PC-3 (cell line): ENCODE data around the gene FGFR2. TPM values are rescaled to one million over a fixed set of nuclear protein-coding genes. Genes with fewer than 3 reads are reported as not detected.

Experiments used
- ATAC-seq: fragments of 200-7000 bp; cut with Tn5 transposase; 2 replicates; pipeline ENCODE4 v1.9.1; 2020; ENCODE audit warnings: mild to moderate bottlenecking, moderate library complexity
- BruUV-seq: library from RNA; stranded (reverse); fragments of 400-500 nt; replicated peaks from 2 replicates; lab custom pipeline; 2021; lab: Mats Ljungman, UMichigan
- CTCF ChIA-PET: fragments of 300-600 bp; sonication (Branson Sonifier 250); formaldehyde crosslinking; loops from one replicate; lab custom pipeline; 2022; ENCODE audit warnings: antibody characterized with exemption; lab: Charles Lee
- POLR2A ChIA-PET: fragments of 300-600 bp; sonication (Branson Sonifier 250); formaldehyde crosslinking; loops from one replicate; lab custom pipeline; 2022; ENCODE audit warnings: antibody characterized with exemption; ENCODE audit not compliant: unreplicated experiment; lab: Charles Lee
- DNase-seq: peaks from one replicate; pipeline ENCODE4 v3.0.0-alpha.2; 2015
- H2AFZ ChIP-seq: fragments of 300-600 bp; sonication (generic); 2 replicates; pipeline ENCODE4 v1.6.0; 2016; ENCODE audit warnings: antibody characterized with exemption, low read length
- H3F3A ChIP-seq: fragments of 300-600 bp; sonication (generic); one replicate; pipeline ENCODE4 v1.6.0; 2017; ENCODE audit warnings: antibody characterized with exemption, low read length, control low read depth, mild to moderate bottlenecking; ENCODE audit not compliant: unreplicated experiment
- H3K27ac ChIP-seq: fragments of 300-600 bp; sonication (generic); 2 replicates; pipeline ENCODE4 v1.5.1; 2016; ENCODE audit warnings: mild to moderate bottlenecking, low read length
- H3K27me3 ChIP-seq: fragments of 300-600 bp; sonication (generic); 2 replicates; pipeline ENCODE4 v1.6.1; 2016; ENCODE audit warnings: low read length, mixed read lengths
- H3K36me3 ChIP-seq: fragments of 300-600 bp; sonication (generic); 2 replicates; pipeline ENCODE4 v1.6.1; 2016; ENCODE audit warnings: low read depth, mixed run types, low read length, mixed read lengths
- H3K4me1 ChIP-seq: fragments of 300-600 bp; sonication (generic); 2 replicates; pipeline ENCODE4 v1.5.1; 2016; ENCODE audit warnings: low read length; ENCODE audit not compliant: insufficient read depth
- H3K4me2 ChIP-seq: fragments of 300-600 bp; sonication (generic); 2 replicates; pipeline ENCODE4 v1.6.0; 2016; ENCODE audit warnings: low read length
- H3K4me3 ChIP-seq: fragments of 300-600 bp; sonication (generic); 2 replicates; pipeline ENCODE4 v1.5.1; 2016; ENCODE audit warnings: mild to moderate bottlenecking, low read length, mixed read lengths
- H3K79me2 ChIP-seq: fragments of 300-600 bp; sonication (generic); 2 replicates; pipeline ENCODE4 v1.6.1; 2017; ENCODE audit warnings: low read length, mixed read lengths
- H3K9ac ChIP-seq: fragments of 300-600 bp; sonication (generic); 2 replicates; pipeline ENCODE4 v1.6.0; 2016; ENCODE audit warnings: mild to moderate bottlenecking, low read length
- H3K9me2 ChIP-seq: fragments of 300-600 bp; sonication (generic); replicated peaks from 2 replicates; pipeline ENCODE4 v1.6.1; 2016; ENCODE audit warnings: mixed run types, low read length, mixed read lengths
- H3K9me3 ChIP-seq: fragments of 300-600 bp; sonication (generic); 2 replicates; pipeline ENCODE4 v1.6.1; 2016; ENCODE audit warnings: low read length, mixed read lengths
- H4K20me1 ChIP-seq: fragments of 300-600 bp; sonication (generic); 2 replicates; pipeline ENCODE4 v1.6.1; 2016; ENCODE audit warnings: low read length, mixed read lengths
- EZH2 ChIP-seq: fragments of 300-600 bp; sonication (generic); IDR thresholded peaks from one replicate; pipeline ENCODE4 v1.6.1; 2017; ENCODE audit warnings: antibody characterized with exemption, mild to moderate bottlenecking, low read length; ENCODE audit not compliant: unreplicated experiment
- EZH2phosphoT487 ChIP-seq: fragments of 300-600 bp; sonication (generic); IDR thresholded peaks from 2 replicates; pipeline ENCODE4 v1.6.1; 2018; ENCODE audit warnings: mild to moderate bottlenecking, antibody characterized with exemption, low read length, borderline replicate concordance
- intact Hi-C: fragments of 100-400 bp; cut with micrococcal nuclease; formaldehyde crosslinking; loops from 2 replicates; pipeline ENCODE4 v1.9.0; 2023
- total RNA-seq: library from RNA; depleted of rRNA; stranded (reverse); fragments of >200 nt; gene quantifications from 2 replicates; pipeline ENCODE4 v1.2.3, GENCODE V29; 2014
- TF ChIP-seq, protein P1 (sequence below): fragments of 300-600 bp; sonication (generic); conservative IDR thresholded peaks from 2 replicates; pipeline ENCODE4 v1.5.1; 2017; ENCODE audit warnings: antibody characterized with exemption, low read depth, mild to moderate bottlenecking, low read length

FGFR2 gene
- total RNA-seq, 1 experiment from 2014 or later: 0.36 TPM

DNA sequence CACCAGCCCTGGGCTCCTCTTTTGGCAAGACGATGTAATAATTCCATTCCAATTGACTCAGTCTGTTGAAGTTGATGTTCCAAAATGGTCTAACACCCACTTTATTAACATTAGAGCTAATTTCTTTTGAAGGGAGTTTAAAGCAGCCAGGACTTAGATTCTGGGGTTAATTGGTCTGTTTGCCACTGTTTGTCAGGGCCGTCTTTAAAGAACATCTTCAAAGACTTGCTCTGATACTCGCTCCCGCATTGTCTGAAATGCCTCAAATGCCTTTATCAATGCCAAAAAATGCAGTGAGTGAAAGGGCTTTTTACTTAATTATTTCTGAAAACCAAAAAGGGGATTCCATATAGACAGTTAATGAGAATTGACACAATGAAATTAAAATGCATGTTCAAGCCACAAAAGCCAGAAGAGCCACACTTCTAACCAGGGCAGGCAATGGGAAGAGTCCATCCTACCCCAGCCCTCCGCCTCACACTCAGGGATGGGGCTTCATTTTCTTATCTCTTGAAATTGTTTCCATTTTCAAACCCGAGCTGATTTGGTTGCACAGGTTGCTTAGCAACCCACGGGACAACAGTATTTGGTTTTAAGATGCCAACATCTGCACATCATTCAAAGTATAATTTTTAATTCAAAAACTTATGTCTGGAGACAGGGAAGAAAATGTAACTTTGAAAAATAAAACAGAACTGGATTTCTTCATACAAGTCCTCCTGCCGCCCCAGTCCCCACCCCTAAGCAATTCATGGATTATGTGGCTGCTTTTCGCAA is 163.0 kb downstream of the FGFR2 start:
- ChIA-PET CTCF (no interaction called here), POLR2A (no interaction called here)
- H3K27me3 ChIP-seq: peaks cover 29% of the 10 kb centered on the region
- H3K9ac ChIP-seq: no peak overlapping the region
- H3F3A ChIP-seq: no peaks in the 10 kb centered on the region
- H3K4me1 ChIP-seq: no peaks in the 10 kb centered on the region
- no peaks in the 10 kb centered on the region for H3K36me3 ChIP-seq
- no peak overlapping the region for H3K4me2 ChIP-seq
- intact Hi-C loops: no loop called here
- no peaks in the 10 kb centered on the region for H3K9me2 ChIP-seq
- H3K4me3 ChIP-seq: no peak overlapping the region
- no TSS peak for BruUV-seq
- no peaks in the 10 kb centered on the region for H3K9me3 ChIP-seq
- TF ChIP-seq, protein P1, sequence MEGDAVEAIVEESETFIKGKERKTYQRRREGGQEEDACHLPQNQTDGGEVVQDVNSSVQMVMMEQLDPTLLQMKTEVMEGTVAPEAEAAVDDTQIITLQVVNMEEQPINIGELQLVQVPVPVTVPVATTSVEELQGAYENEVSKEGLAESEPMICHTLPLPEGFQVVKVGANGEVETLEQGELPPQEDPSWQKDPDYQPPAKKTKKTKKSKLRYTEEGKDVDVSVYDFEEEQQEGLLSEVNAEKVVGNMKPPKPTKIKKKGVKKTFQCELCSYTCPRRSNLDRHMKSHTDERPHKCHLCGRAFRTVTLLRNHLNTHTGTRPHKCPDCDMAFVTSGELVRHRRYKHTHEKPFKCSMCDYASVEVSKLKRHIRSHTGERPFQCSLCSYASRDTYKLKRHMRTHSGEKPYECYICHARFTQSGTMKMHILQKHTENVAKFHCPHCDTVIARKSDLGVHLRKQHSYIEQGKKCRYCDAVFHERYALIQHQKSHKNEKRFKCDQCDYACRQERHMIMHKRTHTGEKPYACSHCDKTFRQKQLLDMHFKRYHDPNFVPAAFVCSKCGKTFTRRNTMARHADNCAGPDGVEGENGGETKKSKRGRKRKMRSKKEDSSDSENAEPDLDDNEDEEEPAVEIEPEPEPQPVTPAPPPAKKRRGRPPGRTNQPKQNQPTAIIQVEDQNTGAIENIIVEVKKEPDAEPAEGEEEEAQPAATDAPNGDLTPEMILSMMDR: no peak
- TF ChIP-seq EZH2 (no peak), EZH2phosphoT487 (no peak)
- DNase-seq (no peak), ATAC-seq (no peak)
- no peak overlapping the region for H2AFZ ChIP-seq
- no peaks in the 10 kb centered on the region for H4K20me1 ChIP-seq
- H3K79me2 ChIP-seq: no peaks in the 10 kb centered on the region
- H3K27ac ChIP-seq: no peak overlapping the region

DNA sequence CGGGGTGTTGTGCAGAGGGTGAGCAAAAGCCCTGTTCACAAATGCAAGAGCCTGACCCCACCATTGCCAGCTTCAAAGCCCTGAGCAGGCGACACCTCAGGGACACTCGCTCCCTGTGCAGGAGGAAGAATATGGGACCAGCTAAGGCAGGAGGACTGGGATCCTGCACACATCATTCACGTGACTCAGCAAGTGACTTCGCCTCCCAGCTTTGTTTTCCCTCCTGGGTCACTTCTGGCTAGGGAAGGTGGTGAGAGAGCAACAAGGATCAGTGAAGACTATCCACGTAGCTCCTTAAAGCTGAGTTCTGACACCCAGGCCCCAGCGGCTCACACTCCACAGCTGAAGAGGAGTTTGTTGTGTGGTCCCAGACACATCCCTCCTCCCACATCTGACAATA is 164.3 kb downstream of the FGFR2 start:
- Histone ChIP-seq H3K9me3 (no peaks in the 10 kb centered on the region), H2AFZ (no peak overlapping the region), H3K9ac (no peak overlapping the region), H3K36me3 (no peaks in the 10 kb centered on the region), H3K79me2 (no peaks in the 10 kb centered on the region), H3K27ac (no peak overlapping the region), H3K4me3 (no peak overlapping the region), H3K27me3 (peaks cover 29% of the 10 kb centered on the region), H3K4me2 (no peak overlapping the region), H3K4me1 (no peaks in the 10 kb centered on the region), H3F3A (no peaks in the 10 kb centered on the region), H4K20me1 (no peaks in the 10 kb centered on the region), H3K9me2 (no peaks in the 10 kb centered on the region)
- TF ChIP-seq, protein P1: no peak
- no peak for TF ChIP-seq EZH2phosphoT487
- TF ChIP-seq EZH2: no peak
- ChIA-PET CTCF (no interaction called here), POLR2A (no interaction called here)
- no TSS peak for BruUV-seq
- ATAC-seq: no peak
- intact Hi-C loops: no loop called here
- no peak for DNase-seq

DNA sequence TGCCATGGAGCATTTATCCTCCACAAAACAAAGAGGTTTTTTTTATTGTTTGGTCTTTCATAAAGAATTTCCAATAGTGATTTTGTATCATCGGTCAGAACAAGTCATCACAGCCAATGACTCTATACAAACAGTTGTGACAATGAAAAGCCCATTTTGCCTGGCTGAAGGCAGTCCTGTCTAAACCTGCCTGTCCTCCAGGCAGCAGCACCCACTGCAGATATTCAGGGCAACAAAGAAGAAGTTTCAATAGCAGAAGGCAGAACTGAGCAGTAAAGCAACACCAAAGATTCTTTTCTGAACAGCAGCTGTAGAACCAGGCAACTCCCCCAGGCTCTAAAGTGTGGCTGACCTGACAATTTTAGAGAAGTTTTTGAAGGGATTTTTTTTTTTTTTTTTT is 169.4 kb downstream of the FGFR2 start:
- ChIA-PET POLR2A (no interaction called here), CTCF (no interaction called here)
- H2AFZ ChIP-seq: no peak overlapping the region
- H3K4me3 ChIP-seq: no peak overlapping the region
- intact Hi-C loops: no loop called here
- BruUV-seq: no TSS peak
- DNase-seq (no peak), ATAC-seq (no peak)
- H3K9me2 ChIP-seq: no peaks in the 10 kb centered on the region
- no peak overlapping the region for H3K27ac ChIP-seq
- no peaks in the 10 kb centered on the region for H3K9me3 ChIP-seq
- H3K9ac ChIP-seq: no peak overlapping the region
- H3K4me2 ChIP-seq: no peak overlapping the region
- H3K4me1 ChIP-seq: no peaks in the 10 kb centered on the region
- no peaks in the 10 kb centered on the region for H4K20me1 ChIP-seq
- no peaks in the 10 kb centered on the region for H3F3A ChIP-seq
- no peaks in the 10 kb centered on the region for H3K36me3 ChIP-seq
- peaks cover 21% of the 10 kb centered on the region; the same call in 1 of the 2 replicates for H3K27me3 ChIP-seq
- TF ChIP-seq, protein P1: no peak
- TF ChIP-seq EZH2phosphoT487: no peak
- TF ChIP-seq EZH2: no peak
- no peaks in the 10 kb centered on the region for H3K79me2 ChIP-seq
